CD4-positive, alpha-beta T cell (primary cell): Measurements from ENCODE around the gene OAT. TPM values are rescaled to one million over a fixed set of nuclear protein-coding genes. Genes with fewer than 3 reads are reported as not detected.

Source experiments
- ATAC-seq: fragments of 200-7000 bp; cut with Tn5 transposase; one replicate; pipeline ENCODE4 v1.10.0; 2022; ENCODE audit warnings: mild to moderate bottlenecking; ENCODE audit not compliant: poor library complexity
- CTCF ChIA-PET: fragments of 350-600 bp; sonication (Branson Sonifier 250); formaldehyde crosslinking; loops from one replicate; lab custom pipeline; 2021; ENCODE audit warnings: antibody characterized with exemption, inconsistent platforms; lab: Charles Lee
- POLR2A ChIA-PET: fragments of 350-600 bp; sonication (Branson Sonifier 250); formaldehyde crosslinking; loops from one replicate; lab custom pipeline; 2021; ENCODE audit warnings: antibody characterized with exemption, inconsistent platforms; lab: Charles Lee
- DNase-seq, 14 experiments: peaks; one replicate each; pipeline ENCODE4 v3.0.0-alpha.2; 2013 to 2020; ENCODE audit warnings: mixed read lengths in 2 of 14
- H3K27ac ChIP-seq, 2 donors: one replicate each; pipeline versions ENCODE4 v1.5.1 to v1.7.0; 2013; ENCODE audit warnings: low read length in 2 of 2, low read depth in 1 of 2, mild to moderate bottlenecking in 1 of 2
- H3K27me3 ChIP-seq, 2 experiments: 1 replicate in 1 of 2; 2 replicates in 1 of 2; pipeline versions ENCODE4 v1.6.1 to v1.7.0; 2013; ENCODE audit warnings: low read length in 2 of 2, control low read depth in 1 of 2, mild to moderate bottlenecking in 1 of 2, moderate library complexity in 1 of 2; ENCODE audit not compliant: insufficient read depth in 2 of 2, control insufficient read depth in 1 of 2
- H3K36me3 ChIP-seq: one replicate; pipeline ENCODE4 v1.6.1; 2013; ENCODE audit warnings: low read length, control low read depth; ENCODE audit not compliant: insufficient read depth
- H3K4me1 ChIP-seq: one replicate; pipeline ENCODE4 v1.6.1; 2013; ENCODE audit warnings: low read length, control low read depth; ENCODE audit not compliant: insufficient read depth
- H3K4me3 ChIP-seq: one replicate; pipeline ENCODE4 v1.5.1; 2013; ENCODE audit warnings: mild to moderate bottlenecking, low read length, moderate library complexity
- H3K9me3 ChIP-seq, 2 experiments: 1 replicate in 1 of 2; 2 replicates in 1 of 2; pipeline versions ENCODE4 v1.6.1 to v1.7.0; 2013; ENCODE audit warnings: low read length in 2 of 2, mild to moderate bottlenecking in 2 of 2, control low read depth in 1 of 2, moderate library complexity in 1 of 2; ENCODE audit not compliant: control insufficient read depth in 1 of 2, insufficient read depth in 1 of 2
- H3K27ac Mint-ChIP-seq: one replicate; pipeline ENCODE4 v1.8.0; 2020; ENCODE audit warnings: mixed read lengths
- H3K27me3 Mint-ChIP-seq: one replicate; pipeline ENCODE4 v1.8.0; 2021; ENCODE audit warnings: mixed read lengths
- H3K36me3 Mint-ChIP-seq: one replicate; pipeline ENCODE4 v1.8.0; 2021; ENCODE audit warnings: low read depth, mixed read lengths
- H3K4me1 Mint-ChIP-seq: one replicate; pipeline ENCODE4 v1.8.0; 2021; ENCODE audit warnings: low read depth, mixed read lengths
- H3K4me3 Mint-ChIP-seq: one replicate; pipeline ENCODE4 v1.8.0; 2020; ENCODE audit warnings: mild to moderate bottlenecking, mixed read lengths
- H3K9me3 Mint-ChIP-seq: one replicate; pipeline ENCODE4 v1.8.0; 2020; ENCODE audit warnings: mixed read lengths
- intact Hi-C, 2 experiments: fragments of 100-400 bp; cut with DNase I in 1 of 2; cut with micrococcal nuclease in 1 of 2; formaldehyde crosslinking; loops; one replicate each; pipeline versions ENCODE4 v1.15.1 to v1.9.0; 2023 to 2025; cut with DNase I, micrococcal nuclease
- total RNA-seq, 174 experiments: library from RNA in 2 of 174; stranded (reverse) in 2 of 174; gene quantifications; one replicate each; pipeline ENCODE4 v1.2.3 and lab custom pipeline; 2021 to 2026
- TF ChIP-seq, protein P1 (sequence below): fragments of 200-600 bp; IDR thresholded peaks from one replicate; pipeline ENCODE4 v1.8.0; 2022; ENCODE audit warnings: antibody characterized with exemption, mild to moderate bottlenecking

The OAT gene
- total RNA-seq, 2 experiments from 2014 or later: 48.5 to 54.9 TPM

DNA sequence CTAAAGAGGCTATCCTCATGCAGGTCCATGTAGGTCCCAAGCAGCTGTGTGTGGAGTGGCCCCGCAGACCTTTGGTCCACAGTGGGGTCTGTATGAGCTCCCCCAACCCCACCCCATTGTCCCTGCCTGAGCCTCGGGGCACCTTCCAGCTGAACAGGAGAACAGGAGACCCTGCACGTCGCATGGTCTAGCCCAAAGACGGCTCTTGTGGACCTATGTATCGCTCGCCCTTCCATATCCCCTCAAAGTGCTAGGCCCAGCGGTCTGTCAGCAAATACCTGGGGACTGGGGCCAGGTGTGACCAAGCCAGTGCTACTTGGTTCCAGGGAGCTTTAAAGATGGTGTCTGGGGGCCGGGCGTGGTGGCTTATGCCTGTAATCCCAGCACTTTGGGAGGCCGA, 43.0 kb downstream of the OAT start:
- H3K27ac Mint-ChIP-seq: no peak overlapping the region
- TF ChIP-seq, protein P1, sequence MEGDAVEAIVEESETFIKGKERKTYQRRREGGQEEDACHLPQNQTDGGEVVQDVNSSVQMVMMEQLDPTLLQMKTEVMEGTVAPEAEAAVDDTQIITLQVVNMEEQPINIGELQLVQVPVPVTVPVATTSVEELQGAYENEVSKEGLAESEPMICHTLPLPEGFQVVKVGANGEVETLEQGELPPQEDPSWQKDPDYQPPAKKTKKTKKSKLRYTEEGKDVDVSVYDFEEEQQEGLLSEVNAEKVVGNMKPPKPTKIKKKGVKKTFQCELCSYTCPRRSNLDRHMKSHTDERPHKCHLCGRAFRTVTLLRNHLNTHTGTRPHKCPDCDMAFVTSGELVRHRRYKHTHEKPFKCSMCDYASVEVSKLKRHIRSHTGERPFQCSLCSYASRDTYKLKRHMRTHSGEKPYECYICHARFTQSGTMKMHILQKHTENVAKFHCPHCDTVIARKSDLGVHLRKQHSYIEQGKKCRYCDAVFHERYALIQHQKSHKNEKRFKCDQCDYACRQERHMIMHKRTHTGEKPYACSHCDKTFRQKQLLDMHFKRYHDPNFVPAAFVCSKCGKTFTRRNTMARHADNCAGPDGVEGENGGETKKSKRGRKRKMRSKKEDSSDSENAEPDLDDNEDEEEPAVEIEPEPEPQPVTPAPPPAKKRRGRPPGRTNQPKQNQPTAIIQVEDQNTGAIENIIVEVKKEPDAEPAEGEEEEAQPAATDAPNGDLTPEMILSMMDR: no peak
- H3K27me3 ChIP-seq: peaks cover 14 to 28% of the 10 kb centered on the region in 2 experiments
- no peaks in the 10 kb centered on the region for H3K36me3 Mint-ChIP-seq
- peaks cover 0 to 5% of the 10 kb centered on the region in 2 experiments for H3K9me3 ChIP-seq
- no peaks in the 10 kb centered on the region for H3K36me3 ChIP-seq
- no peaks in the 10 kb centered on the region for H3K4me1 ChIP-seq
- H3K27me3 Mint-ChIP-seq: peaks cover 56% of the 10 kb centered on the region
- intact Hi-C loops: no loop called here
- no peak overlapping the region for H3K4me3 Mint-ChIP-seq
- DNase-seq (no peak), ATAC-seq (no peak)
- CTCF ChIA-PET: no interaction called here
- no peaks in the 10 kb centered on the region for H3K4me1 Mint-ChIP-seq
- no peaks in the 10 kb centered on the region for H3K9me3 Mint-ChIP-seq
- H3K4me3 ChIP-seq: no peak overlapping the region
- H3K27ac ChIP-seq: no peak overlapping the region
- POLR2A ChIA-PET: interaction anchor here (1.1 kb wide), 1 partner anchor 13 kb away, joined by 3 read pairs; no protein-coding TSS in a partner anchor

DNA sequence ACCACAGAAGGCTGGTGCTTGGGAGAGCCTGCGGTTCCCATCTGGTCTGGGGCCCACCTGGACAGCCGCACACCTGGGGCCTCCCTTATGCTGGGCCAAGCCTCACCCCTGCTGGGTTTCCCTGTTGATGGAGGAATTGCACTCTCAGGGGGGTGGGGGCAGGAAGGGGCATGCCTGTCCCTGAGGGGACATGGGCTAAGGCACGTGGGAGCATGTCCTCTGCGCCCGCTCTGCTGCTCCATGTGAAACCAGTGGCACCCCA, 43.4 kb downstream of the OAT start:
- TF ChIP-seq, protein P1: no peak
- H3K27me3 Mint-ChIP-seq: peaks cover 56% of the 10 kb centered on the region
- no peak overlapping the region for H3K4me3 Mint-ChIP-seq
- Histone ChIP-seq H3K36me3 (no peaks in the 10 kb centered on the region), H3K27me3 (peaks cover 13 to 23% of the 10 kb centered on the region in 2 experiments), H3K4me1 (no peaks in the 10 kb centered on the region), H3K9me3 (peaks cover 0 to 2% of the 10 kb centered on the region in 2 experiments), H3K27ac (no peak overlapping the region), H3K4me3 (no peak overlapping the region)
- no peaks in the 10 kb centered on the region for H3K4me1 Mint-ChIP-seq
- H3K27ac Mint-ChIP-seq: no peak overlapping the region
- H3K36me3 Mint-ChIP-seq: no peaks in the 10 kb centered on the region
- no peak for DNase-seq
- intact Hi-C loops: no loop called here
- H3K9me3 Mint-ChIP-seq: no peaks in the 10 kb centered on the region
- ChIA-PET CTCF (no interaction called here), POLR2A (interaction anchor here (1.1 kb wide), 1 partner anchor 13 kb away, joined by 3 read pairs; no protein-coding TSS in a partner anchor)
- ATAC-seq: no peak

DNA sequence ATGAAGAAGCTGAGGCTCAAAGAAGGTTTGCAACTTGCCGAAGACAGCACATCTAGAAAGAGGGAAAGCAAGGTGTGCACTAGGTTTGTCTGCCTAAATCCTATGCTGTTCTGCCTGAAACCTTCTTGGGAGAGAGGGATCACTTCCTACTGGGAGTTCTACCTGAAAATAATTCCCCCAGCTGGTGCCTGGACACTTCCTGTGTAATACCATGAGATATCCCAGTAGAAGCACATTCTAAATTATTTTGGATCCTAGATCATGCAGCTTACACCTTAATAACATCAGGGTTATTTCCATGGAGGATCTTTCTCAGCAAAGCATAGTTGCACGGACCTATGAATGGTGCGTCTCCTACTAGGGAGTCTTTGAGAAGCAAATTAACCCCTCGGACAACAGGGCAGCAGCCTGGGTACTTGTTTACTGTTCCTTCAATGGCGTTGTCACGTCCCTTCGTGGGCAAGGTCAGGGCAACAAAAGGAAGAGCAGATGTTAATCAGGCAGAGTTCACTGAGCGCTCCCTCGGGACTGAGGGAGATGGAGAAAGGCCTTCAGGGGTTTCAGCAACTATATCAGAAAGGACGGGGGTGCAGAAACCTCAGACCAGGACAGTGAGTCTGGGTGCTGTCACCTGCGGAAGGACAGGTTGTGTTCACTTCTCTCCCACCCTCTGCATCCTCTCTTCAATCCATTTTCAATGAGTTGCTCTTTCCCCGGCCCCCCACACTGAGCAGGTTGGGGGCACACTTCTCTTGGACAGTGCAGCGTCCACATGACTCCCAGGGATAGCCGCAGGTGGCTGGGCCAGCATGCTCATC, 44.0 kb downstream of the OAT start:
- POLR2A ChIA-PET: interaction anchor here (1.1 kb wide), 1 partner anchor 14 kb away, joined by 3 read pairs; no protein-coding TSS in a partner anchor
- CTCF ChIA-PET: no interaction called here

More for the DNA sequence above, 44.0 kb downstream of the OAT start:
- Mint-ChIP-seq H3K27me3 (peaks cover 53% of the 10 kb centered on the region), H3K4me3 (no peak overlapping the region), H3K36me3 (no peaks in the 10 kb centered on the region), H3K9me3 (no peaks in the 10 kb centered on the region), H3K27ac (no peak overlapping the region), H3K4me1 (no peaks in the 10 kb centered on the region)
- Histone ChIP-seq H3K9me3 (no peaks in the 10 kb centered on the region), H3K27ac (no peak overlapping the region), H3K27me3 (peaks cover 11 to 18% of the 10 kb centered on the region in 2 experiments), H3K4me3 (no peak overlapping the region), H3K36me3 (no peaks in the 10 kb centered on the region), H3K4me1 (no peaks in the 10 kb centered on the region)
- no peak for DNase-seq
- TF ChIP-seq, protein P1: no peak
- no peak for ATAC-seq
- intact Hi-C loops: no loop called here
